Stimulated activated naive CD4-positive, alpha-beta T cell (primary cell): ENCODE results near the gene DAAM1.

Experiments used
- DNase-seq, 6 experiments: peaks; one replicate each; lab custom pipeline; 2025; lab: John Stamatoyannopoulos, UW

The DAAM1 gene

DNA sequence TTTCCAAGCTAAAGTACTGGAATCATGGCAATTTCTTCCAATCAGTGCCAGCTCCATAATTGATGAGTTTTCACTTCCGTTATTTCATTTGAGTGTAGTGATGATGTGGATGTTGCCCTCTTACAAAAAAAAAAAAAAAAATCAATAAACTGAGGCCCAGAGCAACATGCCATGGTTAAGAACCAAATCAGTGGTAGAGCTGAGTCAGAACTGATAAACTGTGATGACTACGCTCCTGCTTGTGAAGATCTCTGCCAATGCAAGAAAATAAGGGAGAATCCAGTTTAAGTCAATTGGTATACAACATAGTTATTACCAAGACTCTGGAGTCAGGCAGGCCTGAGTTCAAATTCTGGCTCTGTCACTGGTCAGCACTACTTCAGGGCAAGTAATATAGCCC is 174.0 kb downstream of the DAAM1 start:
- no peak for DNase-seq

DNA sequence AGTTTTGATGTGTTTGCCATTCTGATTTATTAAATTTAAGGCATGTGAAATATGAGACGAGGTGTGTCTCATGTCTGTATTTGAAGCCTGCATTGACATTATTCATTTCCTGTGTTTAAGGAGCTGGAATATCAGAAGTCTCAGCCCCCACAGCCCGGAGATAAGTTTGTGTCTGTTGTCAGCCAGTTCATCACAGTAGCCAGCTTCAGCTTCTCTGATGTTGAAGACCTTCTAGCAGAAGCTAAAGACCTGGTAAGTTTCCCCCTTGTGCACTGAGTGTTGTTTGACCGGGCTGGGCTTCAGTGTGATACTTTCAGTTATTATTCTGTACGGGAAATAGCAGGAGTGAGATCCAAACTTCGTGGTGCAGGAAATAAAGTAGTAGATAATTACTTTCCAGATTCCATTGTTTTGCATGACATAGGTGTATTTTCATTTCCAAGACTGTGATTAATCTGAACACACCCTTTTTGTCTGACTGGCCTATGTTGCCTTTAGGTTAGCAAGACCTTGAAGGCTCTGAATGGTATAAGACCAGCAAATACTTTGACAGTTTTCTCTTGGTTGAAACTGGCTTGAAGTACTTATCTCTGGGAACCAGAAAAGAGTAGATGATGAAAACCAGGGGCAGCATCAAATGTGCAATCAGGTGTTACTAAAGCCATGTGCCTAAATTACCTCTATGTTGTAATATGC is 175.2 kb downstream of the DAAM1 start:
- no peak for DNase-seq

DNA sequence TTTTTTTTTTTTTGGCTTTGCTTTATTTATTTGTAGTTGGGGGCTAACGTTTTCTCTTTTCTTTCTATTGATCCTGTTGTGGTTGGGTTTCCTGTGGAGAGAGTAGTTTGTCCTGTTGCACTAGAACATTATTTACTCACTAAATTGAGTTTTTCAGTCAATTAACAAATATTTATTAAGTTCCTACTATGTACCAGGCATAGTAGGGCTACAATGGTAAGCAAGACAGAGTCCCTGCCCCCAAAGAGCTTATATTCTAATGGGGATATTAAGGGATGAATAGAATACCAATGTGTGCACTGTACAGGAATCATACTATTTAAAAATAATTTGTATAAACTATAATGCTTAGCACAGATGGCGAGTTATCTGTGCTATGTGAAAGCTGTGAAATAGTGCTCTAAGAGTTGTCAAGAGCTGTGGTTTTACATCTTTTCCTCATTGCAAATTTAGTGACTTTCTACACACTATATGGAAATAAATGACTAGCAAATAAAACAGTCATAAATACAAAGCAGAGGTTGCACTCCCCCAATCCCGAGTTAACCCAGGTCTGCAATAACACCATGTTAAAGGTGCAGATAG is 181.8 kb downstream of the DAAM1 start:
- DNase-seq = no peak

DNA sequence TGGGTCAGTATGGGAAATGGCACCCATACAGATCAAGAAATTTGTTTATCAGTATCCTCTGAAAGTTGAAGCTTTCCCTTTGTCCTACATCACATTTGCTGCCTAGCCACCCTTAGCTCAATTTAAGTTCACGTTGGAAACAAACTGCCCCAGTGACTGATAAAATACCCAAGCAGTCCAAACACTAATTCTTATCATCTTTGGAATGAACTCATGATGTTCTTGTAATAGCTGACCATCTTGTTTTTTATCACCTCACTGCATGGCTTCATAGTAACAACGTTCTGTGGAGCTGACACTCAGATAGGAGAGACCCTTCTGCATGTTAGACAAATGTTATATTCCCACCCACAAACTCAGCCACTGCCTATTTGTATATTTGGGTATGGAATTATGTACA is 183.3 kb downstream of the DAAM1 start:
- DNase-seq = no peak

DNA sequence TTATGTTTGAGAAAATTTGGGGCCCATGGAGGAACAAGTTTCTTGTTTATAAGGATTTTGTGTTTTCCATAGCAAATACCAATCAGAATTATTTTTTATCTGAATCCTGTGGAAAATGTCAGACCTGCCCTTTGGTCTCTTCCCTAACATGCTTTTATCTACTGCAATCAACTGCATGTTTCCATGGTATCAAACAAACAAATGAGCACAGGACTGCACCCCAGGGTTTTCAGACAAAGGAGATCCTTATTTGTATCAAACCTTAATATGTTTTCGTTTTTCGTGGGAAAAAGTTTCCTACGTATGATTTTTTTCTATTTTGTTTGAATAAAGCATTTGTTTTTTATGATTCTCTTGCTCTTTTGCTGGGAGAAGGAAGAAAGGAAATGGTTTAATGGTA is 185.6 kb downstream of the DAAM1 start:
- DNase-seq = no peak

DNA sequence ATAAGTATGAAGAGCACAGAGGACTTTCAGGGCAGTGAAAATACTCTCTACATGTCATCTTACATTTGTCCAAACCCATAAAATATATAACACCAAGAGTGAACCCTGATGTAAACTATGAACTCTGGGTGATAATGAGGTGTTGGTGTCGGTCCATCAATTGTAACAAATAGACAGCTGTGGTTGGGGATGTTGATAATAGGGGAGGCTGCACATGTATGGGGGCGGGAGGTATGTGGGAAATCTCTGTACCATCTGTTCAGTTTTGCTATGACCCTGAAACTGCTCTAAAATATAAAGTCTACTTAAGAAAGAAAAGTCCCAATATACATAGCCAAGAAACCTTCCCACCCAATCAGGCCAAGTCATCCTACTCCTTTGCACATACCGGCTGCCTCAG is 188.2 kb downstream of the DAAM1 start:
- no peak for DNase-seq

DNA sequence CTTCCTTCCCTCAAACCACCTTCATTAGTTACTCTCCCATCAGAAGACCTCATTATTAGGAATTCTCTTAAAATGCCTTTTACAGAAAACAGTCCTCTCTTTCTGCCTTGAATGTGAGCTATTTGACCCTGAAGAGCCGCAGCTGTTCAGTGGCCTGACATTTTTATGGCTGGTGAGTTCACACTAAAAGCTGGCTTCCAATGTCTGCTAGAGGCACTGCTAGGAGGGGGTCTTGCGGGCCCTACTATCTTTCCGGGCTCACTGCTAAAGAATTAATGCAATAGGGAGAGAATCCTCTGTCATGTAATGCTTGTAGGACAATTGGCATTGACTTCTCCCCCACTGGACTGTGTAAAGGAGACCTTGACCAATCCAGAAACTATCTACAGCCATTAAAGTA is 189.0 kb downstream of the DAAM1 start:
- DNase-seq = no peak

DNA sequence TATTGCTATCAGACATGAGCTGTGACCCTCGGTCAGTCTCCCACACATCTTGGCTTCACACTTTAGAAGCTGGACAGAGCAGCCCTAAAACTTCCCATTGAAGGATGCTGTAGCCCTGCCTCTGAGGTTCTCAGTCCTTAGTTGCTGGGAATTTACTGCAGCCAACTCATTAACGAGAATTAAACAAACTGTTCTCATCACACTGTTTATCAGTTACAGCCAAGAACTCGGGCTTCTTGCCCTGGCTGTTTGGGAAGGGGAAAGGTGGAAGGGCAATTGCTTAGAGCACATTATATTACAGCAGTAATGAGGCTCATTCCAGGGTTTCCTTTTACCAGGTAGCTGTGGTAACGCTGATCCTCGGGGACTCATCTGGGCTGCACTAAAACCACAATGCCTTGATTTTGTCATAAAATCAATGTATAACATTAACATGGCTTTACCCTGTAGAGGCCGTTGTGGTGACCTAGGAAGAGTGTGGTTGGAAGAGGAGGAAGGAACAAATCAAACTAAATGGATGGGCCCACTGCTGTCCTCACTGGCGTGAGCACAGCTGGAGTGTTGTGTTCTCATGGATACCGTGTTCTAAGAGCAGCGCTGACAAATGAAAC is 189.6 kb downstream of the DAAM1 start:
- DNase-seq = no peak

DNA sequence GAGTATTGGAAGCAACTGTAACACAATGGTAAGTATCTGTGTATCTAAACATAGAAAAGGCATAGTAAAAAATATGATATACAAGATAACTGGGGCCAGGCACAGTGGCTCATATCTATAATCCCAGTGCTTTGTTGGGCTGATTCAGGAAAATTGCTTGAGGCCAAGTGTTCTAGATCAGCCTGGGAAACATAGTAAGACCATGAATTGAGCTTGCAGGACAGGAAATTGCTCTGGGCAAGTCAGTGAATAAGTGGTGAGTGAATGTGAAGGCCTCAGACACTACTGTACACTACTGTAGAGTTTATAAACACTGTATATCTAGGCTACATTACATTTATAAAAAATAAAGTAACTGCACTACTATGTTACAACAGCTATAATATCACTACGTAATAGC is 201.5 kb downstream of the DAAM1 start:
- DNase-seq = no peak

DNA sequence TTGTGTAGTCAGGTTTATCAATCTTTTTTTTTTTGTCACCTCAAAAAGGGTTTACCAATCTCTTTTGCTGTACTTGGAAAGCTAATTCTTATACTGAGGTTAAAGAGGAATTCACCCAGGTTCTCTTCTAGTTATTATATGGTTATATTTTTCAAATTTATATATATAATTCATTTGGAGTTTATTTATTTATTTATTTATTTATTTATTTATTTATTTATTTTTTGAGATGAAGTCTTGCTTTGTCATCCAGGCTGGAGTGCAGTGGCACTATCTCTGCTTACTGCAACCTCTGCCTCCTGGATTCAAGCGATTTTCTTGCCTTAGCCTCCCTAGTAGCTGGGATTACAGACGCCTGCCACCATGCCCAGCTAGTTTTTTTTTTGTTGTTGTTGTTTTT is 202.9 kb downstream of the DAAM1 start:
- DNase-seq = no peak

DNA sequence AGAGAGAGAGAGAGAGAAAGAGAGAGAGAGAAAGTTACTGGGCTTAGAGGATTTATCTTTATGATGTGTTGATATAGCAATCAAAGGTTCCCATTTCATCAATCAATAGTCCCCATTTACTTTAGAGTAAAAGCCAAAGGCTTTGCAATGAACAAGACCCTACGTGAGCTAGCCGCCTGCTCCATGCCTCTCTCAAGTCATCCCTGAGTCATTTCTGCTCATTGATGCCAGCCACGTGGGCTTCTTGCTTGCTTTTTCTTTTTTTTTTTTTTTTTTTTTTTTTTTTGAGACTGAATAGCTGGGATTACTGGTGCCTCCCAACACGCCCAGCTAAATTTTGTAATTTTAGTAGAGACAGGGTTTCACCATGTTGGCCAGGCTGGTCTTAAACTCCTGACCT is 205.8 kb downstream of the DAAM1 start:
- DNase-seq = no peak

DNA sequence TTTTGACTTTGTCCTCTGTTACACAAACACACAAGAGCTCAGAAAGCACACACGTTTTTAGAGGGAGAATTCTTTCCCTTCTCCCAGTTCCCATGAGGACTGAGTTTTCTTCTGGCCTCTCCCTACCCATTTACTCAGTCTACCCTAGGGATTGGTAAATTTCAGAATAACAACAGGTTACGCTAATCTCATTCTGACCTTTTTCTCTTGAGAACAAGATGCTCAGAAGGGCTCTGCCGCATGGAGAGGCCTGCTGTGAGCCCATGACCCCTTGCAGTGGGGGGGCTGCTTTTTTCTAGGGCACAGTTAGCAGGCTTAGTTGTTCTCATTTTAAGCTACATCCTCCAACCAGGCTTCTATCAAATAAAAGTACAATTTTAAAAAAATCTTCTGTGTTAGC is 207.2 kb downstream of the DAAM1 start:
- no peak for DNase-seq

DNA sequence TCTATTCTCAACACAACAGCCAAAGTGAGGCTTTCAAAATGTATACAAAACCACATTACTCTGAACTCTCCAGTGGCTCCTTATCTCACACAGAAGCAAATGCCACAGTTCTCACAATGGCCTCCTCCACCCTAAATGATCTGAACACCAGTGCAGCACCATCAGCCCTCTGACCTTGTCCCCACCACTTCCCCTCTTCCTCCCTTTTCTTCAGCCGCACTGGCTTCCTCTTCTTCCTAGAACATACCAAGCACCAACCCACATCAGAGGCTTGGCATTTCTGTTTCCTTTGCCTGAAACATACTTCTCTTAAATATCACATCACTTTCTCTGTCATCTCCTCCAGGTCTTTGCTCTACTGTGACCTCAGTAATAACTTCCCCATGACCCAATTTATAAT is 210.4 kb downstream of the DAAM1 start:
- no peak for DNase-seq

DNA sequence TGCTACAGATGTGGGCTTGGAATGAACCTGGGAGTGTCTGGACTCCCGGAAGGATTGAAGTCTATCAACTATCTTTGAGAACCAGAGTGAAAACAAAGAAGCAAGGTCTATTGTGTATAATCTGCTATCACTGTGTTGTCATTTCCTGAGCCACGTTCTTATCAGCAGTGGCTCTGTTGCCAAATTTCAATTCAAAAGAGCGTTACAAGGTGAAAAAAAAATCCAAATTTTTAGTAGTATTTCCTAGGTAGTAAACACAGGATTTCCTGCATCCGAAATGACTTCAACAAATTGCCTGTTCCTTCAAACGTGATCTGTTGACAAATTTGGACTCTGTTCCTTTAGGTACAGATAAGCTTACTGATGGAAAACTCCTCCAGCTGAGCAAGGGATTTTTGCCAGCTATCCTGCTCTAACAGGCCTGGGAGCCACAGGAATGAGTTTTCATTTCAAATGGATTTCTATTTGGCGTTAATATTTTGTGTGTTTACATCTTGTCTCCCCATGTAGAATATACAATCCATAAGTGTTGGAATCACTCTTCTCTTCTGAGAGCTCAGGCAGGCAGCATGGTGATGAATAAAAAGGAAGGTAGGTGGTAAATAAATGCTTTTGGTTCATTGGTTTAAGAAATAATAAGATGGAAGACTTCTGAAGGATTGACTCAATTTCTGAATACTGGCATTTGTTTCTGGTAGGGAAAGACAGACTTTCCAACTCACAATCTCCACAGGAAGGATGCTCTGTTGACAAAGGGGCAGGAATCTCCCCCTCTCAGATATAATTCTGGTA is 218.2 kb downstream of the DAAM1 start:
- no peak for DNase-seq

DNA sequence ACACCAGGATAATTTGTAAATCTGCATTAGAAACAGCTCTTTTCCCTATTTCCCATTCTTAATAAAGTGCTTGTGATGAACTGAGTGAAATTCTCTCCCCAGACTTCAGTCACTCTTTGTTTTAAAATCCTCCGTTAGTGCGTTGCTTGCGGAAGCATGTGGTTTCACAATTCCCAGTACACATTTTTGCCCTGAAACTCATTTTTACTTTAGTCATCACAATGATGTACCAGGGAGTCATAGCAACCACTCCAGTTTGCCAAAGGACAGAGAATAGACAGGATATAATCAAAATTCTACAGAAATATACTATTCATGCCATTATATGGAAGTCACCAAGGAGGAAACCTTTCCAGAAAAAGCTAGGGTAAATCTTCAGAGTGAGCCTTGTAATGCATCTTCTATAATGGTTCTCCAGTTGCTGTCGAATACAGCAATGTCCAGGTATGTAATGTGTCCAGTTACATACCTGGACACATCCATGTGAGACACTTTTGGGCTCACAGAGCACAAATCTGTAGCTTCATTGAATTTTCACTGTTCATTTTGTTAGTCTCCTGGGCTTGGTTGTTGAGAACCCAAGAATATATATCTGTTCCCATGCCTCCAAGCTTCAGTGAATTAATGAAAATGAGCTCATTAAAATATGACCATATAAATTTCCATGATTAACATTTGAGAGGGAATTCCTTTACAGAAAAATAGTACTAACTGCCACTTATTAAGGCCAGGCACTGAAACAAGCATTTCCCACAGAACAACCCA is 219.0 kb downstream of the DAAM1 start:
- no peak for DNase-seq

DNA sequence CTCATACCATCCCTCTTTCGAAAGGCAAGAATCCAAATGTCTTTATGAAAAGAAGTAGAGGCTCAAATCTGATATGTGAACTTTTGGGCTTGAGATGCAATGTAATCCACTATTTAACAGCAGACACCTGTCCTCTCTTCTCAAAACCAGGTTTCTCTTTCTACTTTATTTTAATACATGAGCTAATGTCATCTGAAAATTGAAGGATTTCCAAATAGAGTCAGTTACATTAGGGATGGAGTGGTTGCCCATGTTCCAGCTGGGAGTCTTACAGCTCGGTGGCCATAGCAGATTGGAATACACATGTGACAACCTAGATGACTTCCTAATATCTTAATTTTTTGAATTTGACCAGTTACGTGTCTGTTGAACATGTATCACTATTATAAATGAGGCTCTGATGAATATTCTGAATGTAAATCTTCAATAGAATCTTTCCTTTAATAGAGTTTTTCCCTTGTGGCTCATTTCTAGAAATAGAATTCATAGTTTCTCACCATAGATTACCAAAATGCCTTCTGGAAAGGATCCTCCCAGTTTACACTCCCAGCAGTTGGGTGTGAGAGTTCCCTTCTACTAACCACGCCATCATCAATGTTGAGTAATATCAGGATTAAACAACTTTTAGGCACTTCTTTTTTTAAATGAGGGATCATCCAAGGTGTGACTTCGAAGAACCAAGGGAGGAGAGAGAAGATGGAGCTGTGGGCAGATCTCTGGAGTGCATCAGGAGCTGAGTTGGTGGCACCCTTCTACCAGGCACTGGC is 227.6 kb downstream of the DAAM1 start:
- DNase-seq = no peak

DNA sequence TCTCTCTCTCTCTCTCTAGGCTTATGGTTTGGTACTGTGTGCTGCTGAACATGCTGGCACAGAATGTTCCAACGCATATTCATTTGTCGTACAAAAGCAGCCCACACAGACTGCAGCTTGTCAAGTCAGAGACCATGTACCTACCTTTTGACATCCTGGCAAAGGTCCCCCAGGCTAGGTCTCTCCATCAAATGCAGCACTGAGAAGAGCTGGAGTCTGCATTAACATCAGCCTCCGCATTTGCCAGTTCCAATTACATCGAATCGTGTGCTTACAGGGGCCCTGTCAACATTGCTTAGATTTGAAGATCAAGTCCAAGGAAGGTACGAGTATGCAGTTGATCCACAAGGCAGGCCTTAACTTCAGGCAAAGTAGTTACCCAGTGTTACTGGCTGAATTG is 228.8 kb downstream of the DAAM1 start:
- no peak for DNase-seq

DNA sequence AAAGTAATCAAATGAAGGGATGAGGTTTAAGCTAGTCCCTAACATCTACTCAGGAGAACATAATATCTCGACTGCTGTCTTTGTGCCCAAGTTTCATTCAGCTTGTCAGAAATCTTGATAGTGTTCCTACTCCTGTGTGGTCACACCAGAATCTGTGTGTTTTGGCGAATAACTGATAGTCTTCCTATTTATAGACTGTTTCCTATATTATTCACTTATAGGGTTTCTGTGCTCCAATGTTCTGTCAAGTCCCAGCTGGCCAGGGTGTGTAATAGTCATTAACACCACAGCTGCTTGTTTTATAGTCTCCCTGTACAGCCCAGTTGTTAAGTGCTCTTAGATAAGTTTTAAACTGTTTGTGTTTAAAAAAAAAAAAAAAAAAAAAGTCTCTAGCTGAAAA is 230.8 kb downstream of the DAAM1 start:
- no peak for DNase-seq
